KMS-11 (cell line): Measurements from ENCODE around the gene CACNG5.

Source experiments
- H2AFZ ChIP-seq: fragments of 200-600 bp; sonication (generic); 2 replicates; pipeline ENCODE4 v1.6.1; 2016; ENCODE audit warnings: antibody characterized with exemption, mixed run types, low read depth
- H3K27ac ChIP-seq: fragments of 200-600 bp; sonication (generic); 2 replicates; pipeline ENCODE4 v1.6.1; 2016; ENCODE audit warnings: mild to moderate bottlenecking, mixed run types
- H3K27me3 ChIP-seq: fragments of 200-600 bp; sonication (generic); 2 replicates; pipeline ENCODE4 v1.6.1; 2017; ENCODE audit warnings: mild to moderate bottlenecking, low read depth, mixed run types, moderate library complexity; ENCODE audit not compliant: insufficient read depth
- H3K36me3 ChIP-seq: fragments of 200-600 bp; sonication (generic); 2 replicates; pipeline ENCODE4 v1.6.1; 2017; ENCODE audit warnings: mild to moderate bottlenecking, mixed run types; ENCODE audit not compliant: insufficient read depth
- H3K4me1 ChIP-seq: fragments of 200-600 bp; sonication (generic); 2 replicates; pipeline ENCODE4 v1.6.1; 2016; ENCODE audit warnings: mild to moderate bottlenecking, low read depth, mixed run types; ENCODE audit not compliant: poor library complexity, severe bottlenecking
- H3K4me2 ChIP-seq: fragments of 200-600 bp; sonication (generic); 2 replicates; pipeline ENCODE4 v1.7.0; 2016; ENCODE audit warnings: mild to moderate bottlenecking, mixed run types
- H3K4me3 ChIP-seq: fragments of 200-600 bp; sonication (generic); IDR thresholded peaks from 2 replicates; pipeline ENCODE4 v1.6.1; 2017; ENCODE audit warnings: low read depth, low read length, mixed read lengths; ENCODE audit not compliant: insufficient read depth
- H3K79me2 ChIP-seq: fragments of 200-600 bp; sonication (generic); 2 replicates; pipeline ENCODE4 v1.6.1; 2016; ENCODE audit warnings: low read depth, mixed run types; ENCODE audit not compliant: insufficient read depth
- H3K9ac ChIP-seq: fragments of 200-600 bp; sonication (generic); 2 replicates; pipeline ENCODE4 v1.6.1; 2016; ENCODE audit warnings: mild to moderate bottlenecking, mixed run types
- H4K20me1 ChIP-seq: fragments of 200-600 bp; sonication (generic); 2 replicates; pipeline ENCODE4 v1.6.1; 2016; ENCODE audit warnings: mild to moderate bottlenecking, mixed run types; ENCODE audit not compliant: insufficient read depth
- CTCF ChIP-seq: fragments of 200-600 bp; sonication (generic); conservative IDR thresholded peaks from 2 replicates; pipeline ENCODE4 v1.6.1; 2017; ENCODE audit warnings: low read depth, mild to moderate bottlenecking, antibody characterized with exemption, low read length, moderate library complexity, mixed read lengths

The CACNG5 gene

GRCh38 chr17:66855204-66855603 lies 20.3 kb downstream of the CACNG5 start:
- peaks cover 4% of the 10 kb centered on the region for H3K4me1 ChIP-seq
- H3K9ac ChIP-seq: no peak overlapping the region
- peak; percentile 58 for TF ChIP-seq CTCF
- no peak overlapping the region for H2AFZ ChIP-seq
- H3K4me2 ChIP-seq: no peak overlapping the region
- H3K27ac ChIP-seq: no peak overlapping the region
- no peaks in the 10 kb centered on the region for H3K27me3 ChIP-seq
- H4K20me1 ChIP-seq: no peaks in the 10 kb centered on the region
- H3K79me2 ChIP-seq: no peaks in the 10 kb centered on the region
- H3K4me3 ChIP-seq: no peak overlapping the region
- H3K36me3 ChIP-seq: no peaks in the 10 kb centered on the region

GRCh38 chr17:66858226-66859083 lies 23.5 kb downstream of the CACNG5 start:
- Histone ChIP-seq H3K4me3 (no peak overlapping the region), H3K4me2 (no peak overlapping the region), H2AFZ (no peak overlapping the region), H3K36me3 (no peaks in the 10 kb centered on the region), H3K27ac (no peak overlapping the region), H4K20me1 (no peaks in the 10 kb centered on the region), H3K27me3 (no peaks in the 10 kb centered on the region), H3K9ac (no peak overlapping the region), H3K79me2 (no peaks in the 10 kb centered on the region), H3K4me1 (no peaks in the 10 kb centered on the region)
- no peak for TF ChIP-seq CTCF

GRCh38 chr17:66859353-66859752 lies 24.4 kb downstream of the CACNG5 start:
- no peak overlapping the region for H3K4me2 ChIP-seq
- no peak overlapping the region for H2AFZ ChIP-seq
- no peaks in the 10 kb centered on the region for H4K20me1 ChIP-seq
- H3K4me1 ChIP-seq: no peaks in the 10 kb centered on the region
- no peak overlapping the region for H3K9ac ChIP-seq
- H3K36me3 ChIP-seq: no peaks in the 10 kb centered on the region
- H3K79me2 ChIP-seq: no peaks in the 10 kb centered on the region
- no peak overlapping the region for H3K27ac ChIP-seq
- no peak overlapping the region for H3K4me3 ChIP-seq
- no peak for TF ChIP-seq CTCF
- H3K27me3 ChIP-seq: no peaks in the 10 kb centered on the region

- no peaks in the 10 kb centered on the region for H4K20me1 ChIP-seq
- no peaks in the 10 kb centered on the region for H3K4me1 ChIP-seq
- no peaks in the 10 kb centered on the region for H3K36me3 ChIP-seq
- H3K4me3 ChIP-seq: no peak overlapping the region
- TF ChIP-seq CTCF: no peak
- no peak overlapping the region for H2AFZ ChIP-seq
- H3K79me2 ChIP-seq: no peaks in the 10 kb centered on the region
- no peak overlapping the region for H3K27ac ChIP-seq
- no peak overlapping the region for H3K4me2 ChIP-seq
- no peak overlapping the region for H3K9ac ChIP-seq
- no peaks in the 10 kb centered on the region for H3K27me3 ChIP-seq
These were observed 25.3 kb downstream of the CACNG5 start for GRCh38 chr17:66860204-66860603.
